GM18519 (cell line): ENCODE data around the gene DUS2.
"Not testable (repeated sequence)": the region's sequence is repeated elsewhere in the genome, so short reads cannot be mapped to it uniquely, and the experiment has no call there.

Experiments used
- ATAC-seq: cut with Tn5 transposase; IDR thresholded peaks from one replicate; pipeline ENCODE4 v1.9.1; 2021; ENCODE audit warnings: mild to moderate bottlenecking, moderate library complexity; ENCODE audit not compliant: unreplicated experiment, low FRiP score

Gene DUS2

GRCh38 chr16:68088130-68088972 lies 65.3 kb downstream of the DUS2 start:
- no peak for ATAC-seq

GRCh38 chr16:68089067-68089466 lies 66.0 kb downstream of the DUS2 start:
- no peak for ATAC-seq

GRCh38 chr16:68090130-68090529 lies 67.0 kb downstream of the DUS2 start:
- no peak for ATAC-seq

- no peak for ATAC-seq
Observed at GRCh38 chr16:68090533-68090932, 67.4 kb downstream of the DUS2 start.

GRCh38 chr16:68091380-68092261 lies 68.5 kb downstream of the DUS2 start:
- ATAC-seq = no peak

- ATAC-seq = not testable (repeated sequence)
Observed at GRCh38 chr16:68092275-68092674, 69.2 kb downstream of the DUS2 start.

- no peak for ATAC-seq
Observed at GRCh38 chr16:68093816-68094613, 70.9 kb downstream of the DUS2 start.

- no peak for ATAC-seq
Observed at GRCh38 chr16:68094614-68094934, 71.5 kb downstream of the DUS2 start.

- ATAC-seq = no peak
Observed at GRCh38 chr16:68096491-68096890, 73.4 kb downstream of the DUS2 start.

GRCh38 chr16:68097088-68097487 lies 74.0 kb downstream of the DUS2 start:
- no peak for ATAC-seq

- ATAC-seq = no peak
Observed at GRCh38 chr16:68097895-68098294, 74.8 kb downstream of the DUS2 start.

- ATAC-seq = no peak
Observed at GRCh38 chr16:68100488-68100887, 77.4 kb downstream of the DUS2 start.

GRCh38 chr16:68105611-68106010 lies 82.5 kb downstream of the DUS2 start:
- no peak for ATAC-seq

- ATAC-seq = not testable (repeated sequence)
Observed at GRCh38 chr16:68107230-68107928, 84.3 kb downstream of the DUS2 start.

GRCh38 chr16:68109156-68109555 lies 86.1 kb downstream of the DUS2 start:
- ATAC-seq = not testable (repeated sequence)

- ATAC-seq = not testable (repeated sequence)
Observed at GRCh38 chr16:68110611-68111010, 87.5 kb downstream of the DUS2 start.

GRCh38 chr16:68111379-68111778 lies 88.3 kb downstream of the DUS2 start:
- ATAC-seq = no peak

GRCh38 chr16:68113059-68113761 lies 90.1 kb downstream of the DUS2 start:
- ATAC-seq = no peak

- no peak for ATAC-seq
Observed at GRCh38 chr16:68113765-68114240, 90.7 kb downstream of the DUS2 start.
